HepG2 (cell line): Measurements from ENCODE around the gene TMEM185B. TPM values are rescaled to one million over a fixed set of nuclear protein-coding genes. Genes with fewer than 3 reads are reported as not detected.

Experiments used
- ATAC-seq: fragments of 200-7000 bp; cut with Tn5 transposase; 3 replicates; pipeline ENCODE4 v1.9.1; 2020; ENCODE audit warnings: mild to moderate bottlenecking, moderate library complexity
- BruUV-seq: library from RNA; stranded (reverse); fragments of 400-500 nt; replicated peaks from 2 replicates; lab custom pipeline; 2021; lab: Mats Ljungman, UMichigan
- CTCF ChIA-PET: fragments of 300-600 bp; formaldehyde crosslinking; extraction: SDS; loops from one replicate; lab custom pipeline; 2021; ENCODE audit warnings: low total read pairs, inconsistent platforms, low intra/inter-chr PET ratio; lab: Yijun Ruan, JAX
- POLR2A ChIA-PET: fragments of 350-600 bp; sonication (Branson Sonifier 250); formaldehyde crosslinking; loops from one replicate; lab custom pipeline; 2020; ENCODE audit warnings: antibody characterized with exemption, inconsistent platforms; lab: Yijun Ruan, JAX
- DNase-seq: peaks from one replicate; pipeline ENCODE4 v3.0.0-alpha.2; 2015; ENCODE audit warnings: low spot score
- FAIRE-seq: peaks from 3 replicates; lab custom pipeline; 2011; peaks lifted over from hg19 to GRCh38; lab: Jason Lieb, UNC
- H2AFZ ChIP-seq: one replicate; pipeline ENCODE4 v1.6.1; 2011; ENCODE audit warnings: low read length, inconsistent platforms
- H3K27ac ChIP-seq: fragments of 300-600 bp; 3 replicates; pipeline ENCODE4 v1.8.0; 2011; ENCODE audit warnings: mixed run types, mild to moderate bottlenecking, mixed read lengths, low read length, inconsistent platforms; ENCODE audit not compliant: insufficient read depth; ENCODE audit errors: extremely low read length
- H3K27me3 ChIP-seq, 2 experiments: fragments of 200-600 bp in 1 of 2; 2 replicates in 1 of 2; 3 replicates in 1 of 2; pipeline versions ENCODE4 v1.6.0 to v1.8.0; 2011; ENCODE audit warnings: low read length in 2 of 2, mild to moderate bottlenecking in 2 of 2, moderate library complexity in 2 of 2, inconsistent platforms in 1 of 2; ENCODE audit not compliant: insufficient read depth in 2 of 2, control insufficient read depth in 1 of 2
- H3K36me3 ChIP-seq, 2 experiments: fragments of 200-600 bp in 1 of 2; replicated peaks in 1 of 2; 2 replicates in 1 of 2; 3 replicates in 1 of 2; pipeline versions ENCODE4 v1.5.1 to v1.8.0; 2011; ENCODE audit warnings: low read length in 2 of 2, inconsistent platforms in 1 of 2; ENCODE audit not compliant: insufficient read depth in 2 of 2, control insufficient read depth in 1 of 2
- H3K4me1 ChIP-seq: 2 replicates; pipeline ENCODE4 v1.5.1; 2012; ENCODE audit warnings: low read length, inconsistent platforms; ENCODE audit not compliant: insufficient read depth
- H3K4me2 ChIP-seq: 2 replicates; pipeline ENCODE4 v1.6.0; 2011; ENCODE audit warnings: low read depth, low read length, inconsistent platforms
- H3K4me3 ChIP-seq, 3 experiments: fragments of 200-600 bp in 1 of 3; sonication (generic), shearing (Covaris generic) in 1 of 3; replicated peaks in 1 of 3; 2 replicates each; pipeline ENCODE4 v1.5.1; 2011 to 2016; ENCODE audit warnings: low read length in 3 of 3, inconsistent platforms in 2 of 3, low read depth in 2 of 3, mild to moderate bottlenecking in 2 of 3, control low read depth in 1 of 3, mixed read lengths in 1 of 3; ENCODE audit not compliant: insufficient read depth in 1 of 3
- H3K79me2 ChIP-seq: one replicate; pipeline ENCODE4 v1.6.1; 2011; ENCODE audit warnings: low read length, inconsistent platforms; ENCODE audit not compliant: insufficient read depth
- H3K9ac ChIP-seq: 2 replicates; pipeline ENCODE4 v1.6.0; 2011; ENCODE audit warnings: mild to moderate bottlenecking, low read depth, low read length, inconsistent platforms; ENCODE audit not compliant: insufficient read depth
- H3K9me3 ChIP-seq: 2 replicates; pipeline ENCODE4 v1.5.1; 2012; ENCODE audit warnings: mild to moderate bottlenecking, low read length
- H4K20me1 ChIP-seq: 2 replicates; pipeline ENCODE4 v1.6.0; 2011; ENCODE audit warnings: inconsistent platforms, mild to moderate bottlenecking, low read length, moderate library complexity; ENCODE audit not compliant: insufficient read depth
- HCFC1 ChIP-seq: fragments of 150-350 bp; IDR thresholded peaks from 2 replicates; pipeline ENCODE4 v1.6.1; 2014; ENCODE audit warnings: low read depth, low read length
- KDM5B ChIP-seq: sonication (generic); formaldehyde crosslinking; IDR thresholded peaks from 2 replicates; pipeline ENCODE4 v1.4.0; 2020; ENCODE audit warnings: missing genetic modification reagents, mild to moderate bottlenecking, borderline replicate concordance
- KLF9 ChIP-seq: IDR thresholded peaks from 2 replicates; pipeline ENCODE4 v1.6.1; 2016; ENCODE audit warnings: low read depth
- MED1 ChIP-seq: sonication (generic); formaldehyde crosslinking; IDR thresholded peaks from 2 replicates; pipeline ENCODE4 v1.4.0; 2020; ENCODE audit warnings: missing genetic modification reagents
- NAIF1 ChIP-seq: sonication (generic); formaldehyde crosslinking; IDR thresholded peaks from 2 replicates; pipeline ENCODE4 v1.5.0; 2020; ENCODE audit warnings: mild to moderate bottlenecking, missing genetic modification reagents, borderline replicate concordance
- ZFP41 ChIP-seq: sonication (generic); formaldehyde crosslinking; IDR thresholded peaks from 2 replicates; pipeline ENCODE4 v1.4.0; 2020; ENCODE audit warnings: mild to moderate bottlenecking, missing genetic modification reagents, borderline replicate concordance
- ZMYM2 ChIP-seq: sonication (generic); formaldehyde crosslinking; IDR thresholded peaks from 2 replicates; pipeline ENCODE4 v1.8.0; 2022; ENCODE audit warnings: mild to moderate bottlenecking, missing genetic modification reagents
- ZNF329 ChIP-seq: sonication (generic); formaldehyde crosslinking; IDR thresholded peaks from 2 replicates; pipeline ENCODE4 v1.9.0; 2021; ENCODE audit warnings: low read depth, mild to moderate bottlenecking, missing genetic modification reagents
- ZNF34 ChIP-seq: sonication (generic); formaldehyde crosslinking; IDR thresholded peaks from 2 replicates; pipeline ENCODE4 v1.4.0; 2020; ENCODE audit warnings: mild to moderate bottlenecking, missing genetic modification reagents, borderline replicate concordance
- ZNF605 ChIP-seq: sonication (generic); formaldehyde crosslinking; IDR thresholded peaks from 2 replicates; pipeline ENCODE4 v1.8.0; 2022; ENCODE audit warnings: mild to moderate bottlenecking, missing genetic modification reagents
- ZSCAN20 ChIP-seq: sonication (generic); formaldehyde crosslinking; IDR thresholded peaks from 2 replicates; pipeline ENCODE4 v1.4.0; 2020; ENCODE audit warnings: missing genetic modification reagents, mild to moderate bottlenecking, borderline replicate concordance
- WGBS: methylation state at CpG from one replicate; pipeline ENCODE4 v1.1.6; 2017; ENCODE audit warnings: low lambda C conversion rate; 5-methylcytosine and 5-hydroxymethylcytosine counted together
- in situ Hi-C: cut with HindIII; loops from 2 replicates; pipeline ENCODE4 v1.10.0; 2017; ENCODE audit warnings: low pct_unique_long_range_greater_than_20kb; ENCODE audit not compliant: extremely low pct_ligation_motif_present
- intact Hi-C: fragments of 100-400 bp; cut with micrococcal nuclease; formaldehyde crosslinking; loops from one replicate; pipeline ENCODE4 v1.10.0; 2022; ENCODE audit not compliant: unreplicated experiment
- polyA plus RNA-seq, 8 experiments: library from polyadenylated mRNA; depleted of rRNA in 3 of 8; stranded (reverse) in 7 of 8; unstranded in 1 of 8; fragments of >200 nt; fragmentation: Illumina TruSeq in 4 of 8; extraction: Trizol in 4 of 8; gene quantifications; 2 replicates each; pipeline versions ENCODE4 v1.2.1 to v1.2.3, GENCODE V29; 2011 to 2016; ENCODE audit warnings: low read depth in 4 of 8, missing spikeins in 1 of 8, mixed read lengths in 1 of 8; ENCODE audit not compliant: insufficient read depth in 1 of 8
- total RNA-seq, 5 experiments: library from RNA; depleted of rRNA; stranded (reverse); fragments of >200 nt; fragmentation: Illumina TruSeq; extraction: Trizol; gene quantifications; 2 replicates each; pipeline ENCODE4 v1.2.3, GENCODE V29; 2016; ENCODE audit warnings: low read depth in 1 of 5
- TF ChIP-seq, protein P1 (sequence below): sonication (generic); formaldehyde crosslinking; IDR thresholded peaks from 2 replicates; pipeline ENCODE4 v1.4.0; 2020; ENCODE audit warnings: low read depth, mild to moderate bottlenecking, missing genetic modification reagents
- TF ChIP-seq, protein P2 (sequence below): IDR thresholded peaks from 2 replicates; pipeline ENCODE4 v1.6.1; 2016; ENCODE audit warnings: mild to moderate bottlenecking
- TF ChIP-seq, protein P3 (sequence below): sonication (generic); formaldehyde crosslinking; IDR thresholded peaks from 2 replicates; pipeline ENCODE4 v1.9.0; 2022; ENCODE audit warnings: missing genetic modification reagents, mild to moderate bottlenecking, borderline replicate concordance
- TF ChIP-seq, protein P4 (sequence below): sonication (generic); formaldehyde crosslinking; IDR thresholded peaks from 2 replicates; pipeline ENCODE4 v1.8.1; 2022; ENCODE audit warnings: mild to moderate bottlenecking, missing genetic modification reagents
- TF ChIP-seq, protein P5 (sequence below), 2 experiments: sonication (generic) in 1 of 2; formaldehyde crosslinking in 1 of 2; IDR thresholded peaks; 2 replicates each; pipeline versions ENCODE4 v1.4.0 to v1.6.1; 2018 to 2020; ENCODE audit warnings: missing genetic modification reagents in 2 of 2, borderline replicate concordance in 1 of 2, low read depth in 1 of 2, mild to moderate bottlenecking in 1 of 2, missing biosample characterization in 1 of 2

TMEM185B gene
- total and polyA plus RNA-seq, 2 of the 13 experiments (the other 11 are each of a cell fraction or from before 2014, with no cell fraction given), result 5.6 to 7.0 TPM

DNA sequence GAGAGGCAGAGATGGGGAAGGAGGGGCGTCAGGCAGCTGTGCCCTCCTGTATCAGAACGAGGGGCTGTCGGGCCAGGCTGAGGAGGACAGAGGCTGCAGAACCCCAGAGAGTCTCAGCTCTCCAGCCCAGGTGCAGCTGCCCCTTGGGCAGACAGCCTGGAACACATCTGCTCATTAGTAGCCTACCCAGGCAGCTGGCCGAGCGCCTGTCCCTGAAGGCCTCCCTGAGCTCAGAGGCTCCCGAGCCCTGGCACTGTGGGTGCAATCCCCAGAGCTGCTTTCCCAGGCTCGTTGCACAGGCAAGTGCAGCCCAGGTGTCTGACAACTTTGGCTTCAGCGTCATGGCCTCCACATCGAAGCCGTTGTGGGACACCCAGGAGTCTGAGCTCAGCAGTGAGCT lies 13.1 kb upstream of the TMEM185B start:
- FAIRE-seq (no peak), DNase-seq (no peak), ATAC-seq (no peak)
- ChIA-PET CTCF (no interaction called here), POLR2A (no interaction called here)
- no peak overlapping the region for H3K27ac ChIP-seq
- in situ Hi-C loops (no loop called here), intact Hi-C loops (loop anchor here (5.0 kb wide), 1 partner anchor 511 kb away; no protein-coding TSS in a partner anchor)
- H3K36me3 ChIP-seq, result no peaks in the 10 kb centered on the region
- TF ChIP-seq, protein P1, sequence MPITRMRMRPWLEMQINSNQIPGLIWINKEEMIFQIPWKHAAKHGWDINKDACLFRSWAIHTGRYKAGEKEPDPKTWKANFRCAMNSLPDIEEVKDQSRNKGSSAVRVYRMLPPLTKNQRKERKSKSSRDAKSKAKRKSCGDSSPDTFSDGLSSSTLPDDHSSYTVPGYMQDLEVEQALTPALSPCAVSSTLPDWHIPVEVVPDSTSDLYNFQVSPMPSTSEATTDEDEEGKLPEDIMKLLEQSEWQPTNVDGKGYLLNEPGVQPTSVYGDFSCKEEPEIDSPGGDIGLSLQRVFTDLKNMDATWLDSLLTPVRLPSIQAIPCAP, result no peak
- TF ChIP-seq, protein P2, sequence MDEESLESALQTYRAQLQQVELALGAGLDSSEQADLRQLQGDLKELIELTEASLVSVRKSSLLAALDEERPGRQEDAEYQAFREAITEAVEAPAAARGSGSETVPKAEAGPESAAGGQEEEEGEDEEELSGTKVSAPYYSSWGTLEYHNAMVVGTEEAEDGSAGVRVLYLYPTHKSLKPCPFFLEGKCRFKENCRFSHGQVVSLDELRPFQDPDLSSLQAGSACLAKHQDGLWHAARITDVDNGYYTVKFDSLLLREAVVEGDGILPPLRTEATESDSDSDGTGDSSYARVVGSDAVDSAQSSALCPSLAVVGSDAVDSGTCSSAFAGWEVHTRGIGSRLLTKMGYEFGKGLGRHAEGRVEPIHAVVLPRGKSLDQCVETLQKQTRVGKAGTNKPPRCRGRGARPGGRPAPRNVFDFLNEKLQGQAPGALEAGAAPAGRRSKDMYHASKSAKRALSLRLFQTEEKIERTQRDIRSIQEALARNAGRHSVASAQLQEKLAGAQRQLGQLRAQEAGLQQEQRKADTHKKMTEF (CRISPR knock-in tag), result no peak
- no peak for TF ChIP-seq HCFC1
- no peak for TF ChIP-seq NAIF1 (CRISPR knock-in tag)
- no peak for TF ChIP-seq ZSCAN20
- TF ChIP-seq ZNF605 (CRISPR knock-in tag), result no peak
- TF ChIP-seq KLF9, result no peak
- no peak for TF ChIP-seq KDM5B (CRISPR knock-in tag)
- TF ChIP-seq, protein P3, sequence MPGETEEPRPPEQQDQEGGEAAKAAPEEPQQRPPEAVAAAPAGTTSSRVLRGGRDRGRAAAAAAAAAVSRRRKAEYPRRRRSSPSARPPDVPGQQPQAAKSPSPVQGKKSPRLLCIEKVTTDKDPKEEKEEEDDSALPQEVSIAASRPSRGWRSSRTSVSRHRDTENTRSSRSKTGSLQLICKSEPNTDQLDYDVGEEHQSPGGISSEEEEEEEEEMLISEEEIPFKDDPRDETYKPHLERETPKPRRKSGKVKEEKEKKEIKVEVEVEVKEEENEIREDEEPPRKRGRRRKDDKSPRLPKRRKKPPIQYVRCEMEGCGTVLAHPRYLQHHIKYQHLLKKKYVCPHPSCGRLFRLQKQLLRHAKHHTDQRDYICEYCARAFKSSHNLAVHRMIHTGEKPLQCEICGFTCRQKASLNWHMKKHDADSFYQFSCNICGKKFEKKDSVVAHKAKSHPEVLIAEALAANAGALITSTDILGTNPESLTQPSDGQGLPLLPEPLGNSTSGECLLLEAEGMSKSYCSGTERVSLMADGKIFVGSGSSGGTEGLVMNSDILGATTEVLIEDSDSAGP (CRISPR knock-in tag), result no peak
- no peak for TF ChIP-seq ZMYM2
- no peak for TF ChIP-seq MED1 (CRISPR knock-in tag)
- TF ChIP-seq, protein P4, sequence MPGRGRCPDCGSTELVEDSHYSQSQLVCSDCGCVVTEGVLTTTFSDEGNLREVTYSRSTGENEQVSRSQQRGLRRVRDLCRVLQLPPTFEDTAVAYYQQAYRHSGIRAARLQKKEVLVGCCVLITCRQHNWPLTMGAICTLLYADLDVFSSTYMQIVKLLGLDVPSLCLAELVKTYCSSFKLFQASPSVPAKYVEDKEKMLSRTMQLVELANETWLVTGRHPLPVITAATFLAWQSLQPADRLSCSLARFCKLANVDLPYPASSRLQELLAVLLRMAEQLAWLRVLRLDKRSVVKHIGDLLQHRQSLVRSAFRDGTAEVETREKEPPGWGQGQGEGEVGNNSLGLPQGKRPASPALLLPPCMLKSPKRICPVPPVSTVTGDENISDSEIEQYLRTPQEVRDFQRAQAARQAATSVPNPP, result no peak
- TF ChIP-seq, protein P5, sequence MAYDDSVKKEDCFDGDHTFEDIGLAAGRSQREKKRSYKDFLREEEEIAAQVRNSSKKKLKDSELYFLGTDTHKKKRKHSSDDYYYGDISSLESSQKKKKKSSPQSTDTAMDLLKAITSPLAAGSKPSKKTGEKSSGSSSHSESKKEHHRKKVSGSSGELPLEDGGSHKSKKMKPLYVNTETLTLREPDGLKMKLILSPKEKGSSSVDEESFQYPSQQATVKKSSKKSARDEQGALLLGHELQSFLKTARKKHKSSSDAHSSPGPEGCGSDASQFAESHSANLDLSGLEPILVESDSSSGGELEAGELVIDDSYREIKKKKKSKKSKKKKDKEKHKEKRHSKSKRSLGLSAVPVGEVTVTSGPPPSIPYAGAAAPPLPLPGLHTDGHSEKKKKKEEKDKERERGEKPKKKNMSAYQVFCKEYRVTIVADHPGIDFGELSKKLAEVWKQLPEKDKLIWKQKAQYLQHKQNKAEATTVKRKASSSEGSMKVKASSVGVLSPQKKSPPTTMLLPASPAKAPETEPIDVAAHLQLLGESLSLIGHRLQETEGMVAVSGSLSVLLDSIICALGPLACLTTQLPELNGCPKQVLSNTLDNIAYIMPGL (CRISPR knock-in tag; IDR thresholded peaks at IDR 0.05; ENCODE audit: borderline replicate concordance in 1 of 2, low read depth in 1 of 2), result no peak
- no peak for TF ChIP-seq ZFP41 (CRISPR knock-in tag)
- TF ChIP-seq ZNF329 (CRISPR knock-in tag), result no peak
- TF ChIP-seq ZNF34, result no peak
- H3K4me1 ChIP-seq, result peaks cover 66% of the 10 kb centered on the region
- no peak overlapping the region for H2AFZ ChIP-seq
- peaks cover 4 to 14% of the 10 kb centered on the region in 2 experiments; a peak in 4 of 5 replicates for H3K27me3 ChIP-seq
- no TSS peak for BruUV-seq
- peak overlapping the region; percentile 38 for H3K4me2 ChIP-seq
- no peaks in the 10 kb centered on the region for H3K9me3 ChIP-seq
- no peak overlapping the region for H3K4me3 ChIP-seq
- no peak overlapping the region for H3K9ac ChIP-seq
- H3K79me2 ChIP-seq, result no peaks in the 10 kb centered on the region
- no peaks in the 10 kb centered on the region for H4K20me1 ChIP-seq
- WGBS, result 47% methylated on average over 8 of the region's 10 CpGs
